Osteoblast (primary cell): Measurements from ENCODE around the gene ANKRD65. TPM values are rescaled to one million over a fixed set of nuclear protein-coding genes. Genes with fewer than 3 reads are reported as not detected.
A peak's percentile ranks its signal among the peaks of the same experiment; 100 is the strongest.

ENCODE experiments used
- DNase-seq: peaks from one replicate; pipeline ENCODE4 v3.0.0; 2011; ENCODE audit warnings: low spot score, mixed read lengths; ENCODE audit not compliant: insufficient read length; ENCODE audit errors: missing footprints
- H2AFZ ChIP-seq: 2 replicates; pipeline ENCODE4 v1.6.0; 2011; ENCODE audit warnings: mild to moderate bottlenecking, low read length
- H3K27ac ChIP-seq: 2 replicates; pipeline ENCODE4 v1.5.1; 2011; ENCODE audit warnings: mild to moderate bottlenecking, low read depth, low read length, moderate library complexity
- H3K27me3 ChIP-seq: 2 replicates; pipeline ENCODE4 v1.6.0; 2012; ENCODE audit warnings: mild to moderate bottlenecking, control low read depth, inconsistent platforms, low read length, moderate library complexity; ENCODE audit not compliant: insufficient read depth
- H3K36me3 ChIP-seq: 2 replicates; pipeline ENCODE4 v1.5.1; 2011; ENCODE audit warnings: mild to moderate bottlenecking, low read length, control low read depth, moderate library complexity; ENCODE audit not compliant: insufficient read depth
- H3K4me1 ChIP-seq: 2 replicates; pipeline ENCODE4 v1.5.1; 2011; ENCODE audit warnings: mild to moderate bottlenecking, low read length, control low read depth, moderate library complexity; ENCODE audit not compliant: insufficient read depth
- H3K4me2 ChIP-seq: 2 replicates; pipeline ENCODE4 v1.6.0; 2011; ENCODE audit warnings: mild to moderate bottlenecking, low read length; ENCODE audit not compliant: insufficient read depth
- H3K4me3 ChIP-seq: fragments of 200-600 bp; sonication (generic); 3 replicates; pipeline ENCODE4 v1.5.1; 2012; ENCODE audit warnings: mild to moderate bottlenecking, low read length, inconsistent platforms; ENCODE audit not compliant: insufficient read depth
- H3K79me2 ChIP-seq: 2 replicates; pipeline ENCODE4 v1.6.0; 2012; ENCODE audit warnings: mild to moderate bottlenecking, low read length, control low read depth, inconsistent platforms; ENCODE audit not compliant: insufficient read depth
- H3K9me3 ChIP-seq: 2 replicates; pipeline ENCODE4 v1.5.1; 2011; ENCODE audit warnings: low read depth, low read length, control low read depth
- H4K20me1 ChIP-seq: 2 replicates; pipeline ENCODE4 v1.6.0; 2012; ENCODE audit warnings: mild to moderate bottlenecking, low read length, control low read depth; ENCODE audit not compliant: insufficient read depth
- total RNA-seq: library from RNA; depleted of rRNA; stranded (reverse); fragments of >200 nt; gene quantifications from 2 replicates; pipeline ENCODE4 v1.2.3, GENCODE V29; 2012
- TF ChIP-seq, protein P1 (sequence below): IDR thresholded peaks from 2 replicates; pipeline ENCODE4 v1.5.1; 2011; ENCODE audit warnings: mild to moderate bottlenecking, low read depth, low read length, moderate library complexity; ENCODE audit errors: extremely low read depth

Gene ANKRD65
- total RNA-seq, 1 donor = 1.8 TPM

DNA sequence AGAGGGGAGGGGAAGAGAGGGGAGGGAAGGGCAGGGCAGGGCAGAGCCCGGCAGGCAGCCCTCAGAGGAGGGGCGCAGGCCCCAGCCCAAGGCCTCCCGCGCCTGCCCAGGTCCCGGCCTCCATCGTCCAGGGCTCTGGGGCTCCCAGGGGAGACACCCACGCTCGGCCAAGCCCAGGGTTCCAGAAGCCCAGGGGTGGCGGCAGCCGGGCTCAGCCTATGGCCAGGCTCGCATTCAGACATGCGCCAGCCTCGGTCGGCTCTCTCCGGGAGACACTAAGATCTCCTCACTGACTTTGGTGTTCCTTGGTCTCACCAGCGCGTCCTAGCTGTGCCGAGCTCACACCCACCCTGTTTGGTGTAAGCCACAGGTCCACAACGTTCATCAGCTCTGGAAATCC, 7.1 kb upstream of the ANKRD65 start:
- Histone ChIP-seq H3K9me3 (no peaks in the 10 kb centered on the region), H2AFZ (no peak overlapping the region), H3K27ac (no peak overlapping the region), H3K27me3 (no peaks in the 10 kb centered on the region), H3K79me2 (no peaks in the 10 kb centered on the region), H4K20me1 (no peaks in the 10 kb centered on the region), H3K36me3 (no peaks in the 10 kb centered on the region), H3K4me2 (no peak overlapping the region), H3K4me3 (no peak overlapping the region), H3K4me1 (peaks cover 13% of the 10 kb centered on the region)
- TF ChIP-seq, protein P1, sequence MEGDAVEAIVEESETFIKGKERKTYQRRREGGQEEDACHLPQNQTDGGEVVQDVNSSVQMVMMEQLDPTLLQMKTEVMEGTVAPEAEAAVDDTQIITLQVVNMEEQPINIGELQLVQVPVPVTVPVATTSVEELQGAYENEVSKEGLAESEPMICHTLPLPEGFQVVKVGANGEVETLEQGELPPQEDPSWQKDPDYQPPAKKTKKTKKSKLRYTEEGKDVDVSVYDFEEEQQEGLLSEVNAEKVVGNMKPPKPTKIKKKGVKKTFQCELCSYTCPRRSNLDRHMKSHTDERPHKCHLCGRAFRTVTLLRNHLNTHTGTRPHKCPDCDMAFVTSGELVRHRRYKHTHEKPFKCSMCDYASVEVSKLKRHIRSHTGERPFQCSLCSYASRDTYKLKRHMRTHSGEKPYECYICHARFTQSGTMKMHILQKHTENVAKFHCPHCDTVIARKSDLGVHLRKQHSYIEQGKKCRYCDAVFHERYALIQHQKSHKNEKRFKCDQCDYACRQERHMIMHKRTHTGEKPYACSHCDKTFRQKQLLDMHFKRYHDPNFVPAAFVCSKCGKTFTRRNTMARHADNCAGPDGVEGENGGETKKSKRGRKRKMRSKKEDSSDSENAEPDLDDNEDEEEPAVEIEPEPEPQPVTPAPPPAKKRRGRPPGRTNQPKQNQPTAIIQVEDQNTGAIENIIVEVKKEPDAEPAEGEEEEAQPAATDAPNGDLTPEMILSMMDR = no peak
- DNase-seq = peak; percentile 80

DNA sequence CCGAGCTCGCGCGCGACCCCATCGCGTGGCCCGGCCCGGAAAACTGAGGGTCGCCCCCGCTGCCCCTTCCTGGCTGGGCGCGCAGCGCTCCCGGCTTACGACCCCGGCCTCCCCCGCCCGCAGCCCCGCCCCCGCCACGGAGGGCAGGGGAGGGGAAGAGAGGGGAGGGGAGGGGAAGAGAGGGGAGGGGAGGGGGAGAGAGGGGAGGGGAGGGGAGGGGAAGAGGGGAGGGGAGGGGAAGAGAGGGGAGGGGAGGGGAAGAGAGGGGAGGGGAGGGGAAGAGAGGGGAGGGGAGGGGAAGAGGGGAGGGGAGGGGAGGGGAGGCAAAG, 6.7 kb upstream of the ANKRD65 start:
- TF ChIP-seq, protein P1 = no peak

DNA sequence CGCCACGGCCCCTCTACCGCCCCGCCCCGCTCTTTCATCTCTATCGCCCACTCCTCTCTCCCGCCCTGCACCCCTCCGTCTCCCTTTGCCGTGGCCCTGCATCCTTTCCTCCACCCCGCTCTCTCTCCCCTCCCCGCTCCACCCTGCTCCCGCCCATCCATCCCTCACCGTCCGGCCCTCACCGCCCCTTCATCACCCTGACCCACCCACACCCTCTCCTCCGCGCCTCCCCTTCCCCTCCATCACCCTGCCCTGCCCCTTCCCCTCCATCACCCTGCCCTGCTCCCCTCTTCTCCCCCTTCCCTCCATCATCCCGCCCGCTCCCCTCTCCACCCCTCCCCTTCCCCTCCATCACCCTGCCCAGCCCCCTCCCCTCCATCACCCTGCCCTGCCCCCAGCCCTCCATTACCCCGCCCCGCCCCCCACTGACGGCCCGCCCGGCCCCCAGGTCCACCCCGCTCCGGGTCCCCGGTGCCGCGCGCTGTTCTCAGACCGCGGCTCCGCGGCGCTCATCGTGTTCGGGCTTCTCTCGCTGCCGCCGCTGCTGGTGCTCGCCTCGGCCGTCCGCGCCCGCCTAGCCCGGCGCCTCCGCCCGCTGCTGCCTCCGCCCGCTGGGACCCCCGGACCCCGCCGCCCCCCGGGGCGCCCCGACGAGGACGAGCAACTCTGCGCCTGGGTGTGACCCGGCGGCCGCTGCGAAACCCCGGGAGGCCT, 6.2 kb upstream of the ANKRD65 start:
- Histone ChIP-seq H3K79me2 (no peaks in the 10 kb centered on the region), H3K9me3 (no peaks in the 10 kb centered on the region), H3K36me3 (no peaks in the 10 kb centered on the region), H3K27me3 (no peaks in the 10 kb centered on the region), H4K20me1 (no peaks in the 10 kb centered on the region), H3K4me3 (peak overlapping the region; percentile 52), H2AFZ (no peak overlapping the region), H3K27ac (no peak overlapping the region), H3K4me2 (no peak overlapping the region), H3K4me1 (peaks cover 20% of the 10 kb centered on the region)
- DNase-seq = peak; percentile 96
- TF ChIP-seq, protein P1 = no peak

More for the DNA sequence above, 6.7 kb upstream of the ANKRD65 start:
- peak overlapping the region; percentile 52 for H3K4me3 ChIP-seq
- no peaks in the 10 kb centered on the region for H3K27me3 ChIP-seq
- no peak overlapping the region for H2AFZ ChIP-seq
- DNase-seq = no peak
- H3K4me1 ChIP-seq = peaks cover 16% of the 10 kb centered on the region
- no peaks in the 10 kb centered on the region for H4K20me1 ChIP-seq
- H3K9me3 ChIP-seq = no peaks in the 10 kb centered on the region
- no peaks in the 10 kb centered on the region for H3K36me3 ChIP-seq
- no peaks in the 10 kb centered on the region for H3K79me2 ChIP-seq
- H3K4me2 ChIP-seq = no peak overlapping the region
- H3K27ac ChIP-seq = no peak overlapping the region

DNA sequence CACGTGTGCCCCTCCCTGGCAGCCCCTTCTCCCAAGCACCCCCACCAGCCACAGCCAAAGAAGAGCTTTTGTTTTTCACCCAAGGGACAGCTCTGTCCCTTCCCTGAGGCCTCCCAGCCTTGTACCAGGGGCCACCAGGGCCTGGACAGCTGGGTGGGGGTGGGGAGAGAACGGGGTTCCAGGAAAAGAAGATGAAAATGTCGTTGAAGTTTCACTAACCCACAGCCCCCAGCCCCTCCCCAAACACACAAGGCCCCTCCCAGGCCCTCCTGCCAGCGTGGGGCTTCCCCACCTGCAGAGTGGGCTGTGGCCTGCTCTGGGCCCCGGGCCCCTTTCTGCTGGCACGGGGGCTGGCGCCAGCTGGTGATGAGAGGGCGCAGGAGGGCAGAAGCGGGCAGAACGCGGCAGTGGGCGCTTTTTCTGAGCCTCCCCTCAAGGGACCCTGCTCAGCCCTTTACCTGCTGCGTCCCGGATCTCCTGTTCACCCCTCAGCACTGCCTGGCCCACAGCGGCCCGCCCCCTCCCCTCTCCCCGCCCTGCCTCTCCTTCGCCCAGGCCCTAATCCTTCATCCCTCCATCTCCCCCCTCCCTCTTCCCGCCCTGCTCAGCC, 5.5 kb upstream of the ANKRD65 start:
- Histone ChIP-seq H2AFZ (no peak overlapping the region), H3K4me2 (no peak overlapping the region), H4K20me1 (no peaks in the 10 kb centered on the region), H3K9me3 (no peaks in the 10 kb centered on the region), H3K27ac (no peak overlapping the region), H3K36me3 (no peaks in the 10 kb centered on the region), H3K4me1 (peaks cover 16% of the 10 kb centered on the region), H3K4me3 (no peak overlapping the region), H3K27me3 (no peaks in the 10 kb centered on the region), H3K79me2 (no peaks in the 10 kb centered on the region)
- TF ChIP-seq, protein P1 = no peak
- peak; percentile 70 for DNase-seq
